Measurements from ENCODE around the gene BMP3. TPM values are rescaled to one million over a fixed set of nuclear protein-coding genes. Genes with fewer than 3 reads are reported as not detected.

BMP3 gene
- total and polyA plus RNA-seq, 2 donors (not counting 3 experiments of a cell fraction or from before 2014, with no cell fraction given), result not detected

GRCh38 chr4:81085291-81085690 lies 54.8 kb downstream of the BMP3 start:
- H3K4me2 ChIP-seq (ENCODE audit: insufficient read depth, low read length), result no peak overlapping the region
- intact Hi-C loops (cut with micrococcal nuclease), result no loop called here
- no peaks in the 10 kb centered on the region for H4K20me1 ChIP-seq (replicated peaks; ENCODE audit: control insufficient read depth, extremely low read depth, insufficient read depth, low read length)
- dilution Hi-C loops (cut with MboI; ENCODE audit: extremely low pct_ligation_motif_present, low sequenced_read_pairs), result no loop called here
- FAIRE-seq (no peak), DNase-seq (ENCODE audit: low read depth, low spot score) (no peak)
- no peak overlapping the region for H3K4me3 ChIP-seq (replicated peaks in 1 of 3; ENCODE audit: insufficient read depth in 1 of 3, low read depth in 1 of 3, low read length in 3 of 3)
- POLR2A ChIA-PET, result no interaction called here
- H3K36me3 ChIP-seq (ENCODE audit: control insufficient read depth in 2 of 2, extremely low read depth in 1 of 2, insufficient read depth in 2 of 2, low read length in 2 of 2), result no peaks in the 10 kb centered on the region
- H3K9me1 ChIP-seq (replicated peaks; ENCODE audit: control insufficient read depth, extremely low read depth, insufficient read depth, low read length), result no peaks in the 10 kb centered on the region
- CTCF ChIA-PET, result interaction anchor here (2.9 kb wide), 1 partner anchor 15 kb away, joined by 12 read pairs; no protein-coding TSS in a partner anchor
- no peaks in the 10 kb centered on the region for H3K79me2 ChIP-seq (ENCODE audit: control insufficient read depth, insufficient read depth, low read length)
- H3K27ac ChIP-seq (ENCODE audit: insufficient read depth, low read depth, low read length), result no peak overlapping the region
- no peak for TF ChIP-seq JUN (IDR thresholded peaks at IDR 0.05; ENCODE audit: borderline replicate concordance, insufficient read depth, insufficient read length, low read depth)
- no peak for TF ChIP-seq GATA2 (IDR thresholded peaks at IDR 0.05; ENCODE audit: insufficient read depth, insufficient read length, low read depth, low read length)
- TF ChIP-seq POLR2A (IDR thresholded peaks at IDR 0.05; ENCODE audit: low read depth, low read length), result no peak
- TF ChIP-seq FOS (IDR thresholded peaks at IDR 0.05; ENCODE audit: borderline replicate concordance, insufficient read depth, low read length), result no peak
- no peak for TF ChIP-seq POLR2AphosphoS5 (IDR thresholded peaks at IDR 0.05; ENCODE audit: insufficient read depth, low read depth, low read length)
- TF ChIP-seq, protein P1, sequence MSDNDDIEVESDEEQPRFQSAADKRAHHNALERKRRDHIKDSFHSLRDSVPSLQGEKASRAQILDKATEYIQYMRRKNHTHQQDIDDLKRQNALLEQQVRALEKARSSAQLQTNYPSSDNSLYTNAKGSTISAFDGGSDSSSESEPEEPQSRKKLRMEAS (IDR thresholded peaks at IDR 0.05; ENCODE audit: insufficient read depth, insufficient read length), result no peak
- TF ChIP-seq EZH2 (IDR thresholded peaks at IDR 0.05; ENCODE audit: borderline replicate concordance, low read depth, low read length, severe bottlenecking), result no peak
- TF ChIP-seq MYC (IDR thresholded peaks at IDR 0.05; ENCODE audit: low read depth, low read length), result no peak
- TF ChIP-seq, protein P2, sequence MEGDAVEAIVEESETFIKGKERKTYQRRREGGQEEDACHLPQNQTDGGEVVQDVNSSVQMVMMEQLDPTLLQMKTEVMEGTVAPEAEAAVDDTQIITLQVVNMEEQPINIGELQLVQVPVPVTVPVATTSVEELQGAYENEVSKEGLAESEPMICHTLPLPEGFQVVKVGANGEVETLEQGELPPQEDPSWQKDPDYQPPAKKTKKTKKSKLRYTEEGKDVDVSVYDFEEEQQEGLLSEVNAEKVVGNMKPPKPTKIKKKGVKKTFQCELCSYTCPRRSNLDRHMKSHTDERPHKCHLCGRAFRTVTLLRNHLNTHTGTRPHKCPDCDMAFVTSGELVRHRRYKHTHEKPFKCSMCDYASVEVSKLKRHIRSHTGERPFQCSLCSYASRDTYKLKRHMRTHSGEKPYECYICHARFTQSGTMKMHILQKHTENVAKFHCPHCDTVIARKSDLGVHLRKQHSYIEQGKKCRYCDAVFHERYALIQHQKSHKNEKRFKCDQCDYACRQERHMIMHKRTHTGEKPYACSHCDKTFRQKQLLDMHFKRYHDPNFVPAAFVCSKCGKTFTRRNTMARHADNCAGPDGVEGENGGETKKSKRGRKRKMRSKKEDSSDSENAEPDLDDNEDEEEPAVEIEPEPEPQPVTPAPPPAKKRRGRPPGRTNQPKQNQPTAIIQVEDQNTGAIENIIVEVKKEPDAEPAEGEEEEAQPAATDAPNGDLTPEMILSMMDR (IDR thresholded peaks at IDR 0.05; ENCODE audit: extremely low read depth in 1 of 2, insufficient read depth in 1 of 2, low read depth in 1 of 2, low read length in 2 of 2), result no peak
- H3K27me3 ChIP-seq (ENCODE audit: control insufficient read depth in 2 of 2, insufficient read depth in 2 of 2, low read length in 2 of 2), result no peaks in the 10 kb centered on the region
- no peaks in the 10 kb centered on the region for H3K4me1 ChIP-seq (ENCODE audit: control insufficient read depth, extremely low read depth, insufficient read depth, low read length)
- H2AFZ ChIP-seq (ENCODE audit: low read depth, low read length), result no peak overlapping the region
- BruUV-seq (replicated peaks), result no TSS peak
- H3K9ac ChIP-seq (replicated peaks; ENCODE audit: extremely low read depth, insufficient read depth, low read length), result no peak overlapping the region
- no peaks in the 10 kb centered on the region for H3K9me3 ChIP-seq (replicated peaks; ENCODE audit: control insufficient read depth, insufficient read depth, low read length)

Data from endothelial cell of umbilical vein (primary cell).